ENCODE data around the gene PTCH2. TPM values are rescaled to one million over a fixed set of nuclear protein-coding genes. Genes with fewer than 3 reads are reported as not detected.

PTCH2 gene
- polyA plus RNA-seq (2013, experiment 1 of 2): 21.5 TPM
- 19.6 TPM for polyA plus RNA-seq (2013, experiment 2 of 2)

DNA sequence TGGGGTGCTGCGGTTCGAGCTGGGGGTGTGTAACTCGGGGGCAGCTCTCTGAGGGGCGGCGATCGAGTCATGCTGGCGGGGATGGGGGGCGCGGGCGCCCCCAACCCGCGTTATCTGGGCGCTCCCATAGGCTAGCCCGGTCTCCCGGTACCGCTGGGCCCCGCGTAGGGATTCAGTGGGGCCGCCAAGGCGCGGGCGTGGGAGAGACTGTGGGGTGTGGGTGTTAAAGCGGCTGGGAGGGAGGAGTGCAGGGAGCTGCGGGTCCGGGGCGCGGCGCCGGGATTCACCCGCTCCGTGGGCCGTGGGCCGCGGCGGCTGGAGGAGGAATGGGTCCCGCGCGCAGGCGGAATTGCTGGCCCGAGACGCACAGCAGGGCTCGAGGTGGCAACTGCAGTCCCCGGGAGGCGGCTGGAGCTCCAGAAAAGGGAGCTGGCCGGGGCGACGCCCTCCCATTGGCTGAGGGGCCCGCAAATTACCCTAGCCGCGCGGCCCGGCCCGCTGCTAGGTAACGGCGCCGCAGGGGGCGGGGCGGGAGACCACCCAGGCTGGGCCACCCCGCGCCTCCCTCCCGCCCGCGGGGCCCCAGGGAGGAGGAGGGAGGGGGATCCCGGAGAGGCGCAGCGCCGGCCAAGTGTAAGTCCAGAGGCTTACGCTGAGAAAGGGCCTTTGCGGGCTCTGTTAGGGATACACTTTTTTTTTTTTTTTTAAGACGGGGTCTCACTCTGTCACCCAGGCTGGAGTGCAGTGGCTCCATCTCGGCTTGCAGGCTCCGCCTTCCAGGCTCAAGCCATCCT is at the start of gene PTCH2:
PTCH2 (minus strand) TSS at position 392 of the 794 bp plus-strand sequence; CDS start at position 71, 321 bp downstream.
- no peak within 1 kb of the TSS for H3K27ac ChIP-seq (ENCODE audit: low read depth, low read length)
- no peaks in the 10 kb centered on the region for H3K4me1 ChIP-seq (ENCODE audit: insufficient read depth, low read length)
- 1% methylated on average over 72 of the region's 72 CpGs for WGBS
- no peaks in the 10 kb centered on the region for H3K9me3 ChIP-seq (ENCODE audit: insufficient read depth, low read depth, low read length)
- H3K36me3 ChIP-seq (ENCODE audit: insufficient read depth, low read length): no peaks in the 10 kb centered on the region
- H3K9ac ChIP-seq (ENCODE audit: low read depth, low read length): peak within 1 kb of the TSS; percentile 54; the same call in 1 of the 2 replicates
- H3K27me3 ChIP-seq (ENCODE audit: insufficient read depth, low read length): peaks cover 19% of the 10 kb centered on the region
- peak within 1 kb of the TSS; percentile 69 for H3K4me3 ChIP-seq (ENCODE audit: low read length)

DNA sequence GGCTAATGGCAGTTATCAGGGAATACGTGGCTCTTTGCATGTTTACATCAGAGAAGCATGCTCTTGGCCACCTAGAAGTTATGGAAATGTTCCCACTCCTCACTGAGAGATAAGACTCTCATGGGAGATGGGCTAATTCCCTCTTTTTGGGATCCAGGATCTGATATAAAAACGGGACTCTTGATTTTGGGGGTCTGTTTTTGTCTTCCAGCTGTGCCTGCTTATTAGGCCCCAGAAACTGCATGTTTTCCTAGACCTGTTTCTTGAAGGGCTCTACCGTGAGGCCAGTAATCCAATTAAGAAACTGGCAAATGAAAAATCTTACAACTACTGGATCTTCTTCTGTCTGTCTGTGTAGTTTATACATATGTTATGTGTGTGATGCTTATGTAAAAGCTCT is 47.0 kb upstream of the PTCH2 start:
- H3K36me3 ChIP-seq (ENCODE audit: insufficient read depth, low read length): peaks cover 26% of the 10 kb centered on the region
- WGBS: 74% methylated on average over 3 of the region's 3 CpGs

DNA sequence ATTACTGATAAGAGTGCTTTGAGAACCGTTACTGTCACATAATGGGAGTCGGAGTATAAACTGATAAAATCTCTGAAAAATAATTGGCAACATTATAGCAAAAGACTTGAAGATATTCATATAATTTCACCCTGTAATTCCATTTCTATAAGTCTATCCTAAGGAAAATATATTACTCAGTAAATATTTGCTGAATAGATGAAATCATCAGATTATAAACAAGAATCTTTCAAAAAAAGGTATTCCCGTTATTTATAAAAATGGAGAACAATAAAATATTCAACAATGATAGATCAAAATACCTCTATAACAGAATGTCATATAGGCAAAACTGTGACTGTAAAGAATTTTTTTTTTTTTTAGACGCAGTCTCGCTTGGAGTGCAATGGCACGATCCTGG is 42.4 kb upstream of the PTCH2 start:
- H3K9me3 ChIP-seq (ENCODE audit: insufficient read depth, low read depth, low read length): peaks cover 31% of the 10 kb centered on the region
- H3K27me3 ChIP-seq (ENCODE audit: insufficient read depth, low read length): no peaks in the 10 kb centered on the region
- no peak overlapping the region for H3K27ac ChIP-seq (ENCODE audit: low read depth, low read length)
- H3K9ac ChIP-seq (ENCODE audit: low read depth, low read length): no peak overlapping the region
- H3K4me3 ChIP-seq (ENCODE audit: low read length): no peak overlapping the region
- H3K36me3 ChIP-seq (ENCODE audit: insufficient read depth, low read length): peaks cover 17% of the 10 kb centered on the region
- 94% methylated on average over 5 of the region's 6 CpGs for WGBS
- peaks cover 5% of the 10 kb centered on the region for H3K4me1 ChIP-seq (ENCODE audit: insufficient read depth, low read length)

More for the DNA sequence above, 47.0 kb upstream of the PTCH2 start:
- H3K27me3 ChIP-seq (ENCODE audit: insufficient read depth, low read length): no peaks in the 10 kb centered on the region
- no peak overlapping the region for H3K4me3 ChIP-seq (ENCODE audit: low read length)
- H3K27ac ChIP-seq (ENCODE audit: low read depth, low read length): no peak overlapping the region
- no peaks in the 10 kb centered on the region for H3K4me1 ChIP-seq (ENCODE audit: insufficient read depth, low read length)
- H3K9ac ChIP-seq (ENCODE audit: low read depth, low read length): no peak overlapping the region
- H3K9me3 ChIP-seq (ENCODE audit: insufficient read depth, low read depth, low read length): peaks cover 36% of the 10 kb centered on the region

- Histone ChIP-seq H3K9me3 (ENCODE audit: insufficient read depth, low read depth, low read length) (peaks cover 24% of the 10 kb centered on the region), H3K27ac (ENCODE audit: low read depth, low read length) (peak overlapping the region; percentile 19; the same call in 1 of the 2 replicates), H3K36me3 (ENCODE audit: insufficient read depth, low read length) (peaks cover 12% of the 10 kb centered on the region; the same call in 1 of the 2 replicates), H3K27me3 (ENCODE audit: insufficient read depth, low read length) (no peaks in the 10 kb centered on the region), H3K4me1 (ENCODE audit: insufficient read depth, low read length) (peaks cover 5% of the 10 kb centered on the region), H3K4me3 (ENCODE audit: low read length) (no peak overlapping the region), H3K9ac (ENCODE audit: low read depth, low read length) (no peak overlapping the region)
- WGBS: 73% methylated on average over 2 of the region's 2 CpGs
These were observed 41.7 kb upstream of the PTCH2 start for GRCh38 chr1:44884746-44885145.

DNA sequence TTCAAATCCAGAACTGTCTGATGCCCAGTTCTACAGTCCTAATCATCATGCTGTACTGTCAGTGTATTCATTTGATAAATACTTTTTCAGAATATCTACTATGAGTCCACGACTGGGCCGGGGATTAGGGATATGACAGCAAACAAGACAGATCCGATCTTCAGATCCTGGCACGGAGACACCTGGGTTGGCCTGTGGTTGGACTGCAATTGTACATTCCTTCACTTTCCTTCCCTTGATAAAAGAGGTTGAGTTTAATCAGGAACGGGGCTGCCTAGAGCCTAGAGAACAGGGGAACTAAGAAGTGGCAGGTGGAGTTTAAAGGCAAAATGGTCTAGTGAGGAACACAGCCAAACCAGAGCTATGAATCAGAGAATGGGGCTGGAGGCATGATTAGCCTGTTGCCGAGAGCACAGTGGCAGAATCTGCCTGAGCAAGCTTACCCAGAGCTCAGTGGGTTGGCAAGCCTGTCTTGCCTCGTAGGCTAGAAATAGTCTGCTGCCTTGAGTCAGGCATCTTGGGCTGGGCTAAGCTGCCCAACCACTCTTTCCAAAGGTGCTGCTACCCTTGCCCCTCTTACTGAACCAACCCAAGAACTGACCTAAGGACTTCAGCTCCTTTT is 38.1 kb upstream of the PTCH2 start:
- WGBS: 96% methylated on average over 7 of the region's 7 CpGs
- peaks cover 5% of the 10 kb centered on the region for H3K4me1 ChIP-seq (ENCODE audit: insufficient read depth, low read length)
- H3K27ac ChIP-seq (ENCODE audit: low read depth, low read length): no peak overlapping the region
- peaks cover 6% of the 10 kb centered on the region; the same call in 1 of the 2 replicates for H3K9me3 ChIP-seq (ENCODE audit: insufficient read depth, low read depth, low read length)
- no peaks in the 10 kb centered on the region for H3K27me3 ChIP-seq (ENCODE audit: insufficient read depth, low read length)
- no peak overlapping the region for H3K4me3 ChIP-seq (ENCODE audit: low read length)
- H3K9ac ChIP-seq (ENCODE audit: low read depth, low read length): no peak overlapping the region
- peaks cover 3% of the 10 kb centered on the region for H3K36me3 ChIP-seq (ENCODE audit: insufficient read depth, low read length)

- Histone ChIP-seq H3K9me3 (ENCODE audit: insufficient read depth, low read depth, low read length) (no peaks in the 10 kb centered on the region), H3K36me3 (ENCODE audit: insufficient read depth, low read length) (peaks cover 21% of the 10 kb centered on the region), H3K27me3 (ENCODE audit: insufficient read depth, low read length) (no peaks in the 10 kb centered on the region), H3K4me1 (ENCODE audit: insufficient read depth, low read length) (no peaks in the 10 kb centered on the region), H3K27ac (ENCODE audit: low read depth, low read length) (no peak overlapping the region), H3K4me3 (ENCODE audit: low read length) (no peak overlapping the region), H3K9ac (ENCODE audit: low read depth, low read length) (no peak overlapping the region)
- 93% methylated on average over 2 of the region's 2 CpGs for WGBS
These were observed 31.1 kb upstream of the PTCH2 start for GRCh38 chr1:44874155-44874554.

DNA sequence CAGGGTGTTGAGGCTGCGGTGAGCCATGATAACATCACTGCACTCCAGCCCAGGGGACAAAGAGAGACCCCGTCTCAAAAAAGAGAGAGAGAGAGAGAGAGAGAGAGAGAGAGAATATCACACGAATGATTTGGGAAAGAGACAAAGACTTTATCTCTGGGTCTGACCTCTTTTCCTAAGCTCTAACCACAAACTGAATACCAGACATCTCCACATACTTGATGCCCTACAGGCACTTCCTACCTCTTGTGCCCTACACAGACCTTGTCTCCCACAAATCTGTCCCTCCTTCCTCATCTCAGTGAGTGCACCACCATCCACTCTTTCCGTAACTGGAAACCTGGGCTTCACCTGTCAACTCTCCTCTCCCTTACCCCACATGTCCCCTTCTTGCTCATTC is 27.0 kb upstream of the PTCH2 start:
- Histone ChIP-seq H3K4me3 (ENCODE audit: low read length) (no peak overlapping the region), H3K27me3 (ENCODE audit: insufficient read depth, low read length) (no peaks in the 10 kb centered on the region), H3K9ac (ENCODE audit: low read depth, low read length) (no peak overlapping the region), H3K9me3 (ENCODE audit: insufficient read depth, low read depth, low read length) (no peaks in the 10 kb centered on the region), H3K4me1 (ENCODE audit: insufficient read depth, low read length) (no peaks in the 10 kb centered on the region), H3K27ac (ENCODE audit: low read depth, low read length) (no peak overlapping the region), H3K36me3 (ENCODE audit: insufficient read depth, low read length) (peaks cover 13% of the 10 kb centered on the region; the same call in 1 of the 2 replicates)
- 99% methylated on average over 4 of the region's 4 CpGs for WGBS

- H3K27me3 ChIP-seq (ENCODE audit: insufficient read depth, low read length): no peaks in the 10 kb centered on the region
- no peaks in the 10 kb centered on the region for H3K9me3 ChIP-seq (ENCODE audit: insufficient read depth, low read depth, low read length)
- 89% methylated on average over 10 of the region's 10 CpGs for whole genome bisulfite sequencing
- H3K4me3 ChIP-seq (ENCODE audit: low read length): no peak overlapping the region
- H3K4me1 ChIP-seq (ENCODE audit: insufficient read depth, low read length): no peaks in the 10 kb centered on the region
- peaks cover 12% of the 10 kb centered on the region; the same call in 1 of the 2 replicates for H3K36me3 ChIP-seq (ENCODE audit: insufficient read depth, low read length)
- no peak overlapping the region for H3K9ac ChIP-seq (ENCODE audit: low read depth, low read length)
- H3K27ac ChIP-seq (ENCODE audit: low read depth, low read length): no peak overlapping the region
These were observed 24.7 kb upstream of the PTCH2 start for GRCh38 chr1:44867801-44868200.

GRCh38 chr1:44862829-44863401 is 19.9 kb upstream of the PTCH2 start:
- H3K9me3 ChIP-seq (ENCODE audit: insufficient read depth, low read depth, low read length): no peaks in the 10 kb centered on the region
- WGBS: 89% methylated on average over 5 of the region's 5 CpGs
- H3K9ac ChIP-seq (ENCODE audit: low read depth, low read length): no peak overlapping the region
- H3K4me3 ChIP-seq (ENCODE audit: low read length): no peak overlapping the region
- peaks cover 9% of the 10 kb centered on the region; the same call in 1 of the 2 replicates for H3K4me1 ChIP-seq (ENCODE audit: insufficient read depth, low read length)
- no peak overlapping the region for H3K27ac ChIP-seq (ENCODE audit: low read depth, low read length)
- peaks cover 6% of the 10 kb centered on the region; the same call in 1 of the 2 replicates for H3K36me3 ChIP-seq (ENCODE audit: insufficient read depth, low read length)
- no peaks in the 10 kb centered on the region for H3K27me3 ChIP-seq (ENCODE audit: insufficient read depth, low read length)

DNA sequence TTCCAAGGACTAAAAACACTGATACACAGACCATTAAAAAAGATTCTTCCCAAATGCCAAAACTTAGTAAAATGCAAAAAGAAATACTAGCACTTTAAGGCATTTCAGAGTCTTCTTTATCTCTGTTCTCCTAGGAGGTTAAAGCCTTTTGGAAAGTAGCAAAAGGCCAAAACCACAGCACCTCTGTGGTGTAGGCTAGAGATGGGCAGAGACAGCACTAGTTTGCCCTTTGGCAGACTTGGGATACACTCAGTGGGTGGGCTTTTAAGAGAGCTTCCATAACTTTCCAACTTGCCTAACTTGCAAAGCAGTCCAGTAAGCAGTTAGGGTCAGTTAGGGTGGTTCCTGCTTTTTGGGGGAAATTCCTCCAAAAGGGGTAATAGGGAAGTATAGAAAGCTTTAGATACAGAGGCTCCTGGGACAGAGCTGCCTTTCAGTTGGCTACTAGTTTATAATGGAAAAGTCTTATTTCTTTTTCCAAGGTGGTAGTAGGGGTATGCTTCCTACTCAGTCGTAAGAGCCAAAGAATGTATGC is 17.9 kb upstream of the PTCH2 start:
- peaks cover 9% of the 10 kb centered on the region; the same call in 1 of the 2 replicates for H3K4me1 ChIP-seq (ENCODE audit: insufficient read depth, low read length)
- no peaks in the 10 kb centered on the region for H3K27me3 ChIP-seq (ENCODE audit: insufficient read depth, low read length)
- no peak overlapping the region for H3K27ac ChIP-seq (ENCODE audit: low read depth, low read length)
- H3K4me3 ChIP-seq (ENCODE audit: low read length): no peak overlapping the region
- peaks cover 10% of the 10 kb centered on the region; the same call in 1 of the 2 replicates for H3K36me3 ChIP-seq (ENCODE audit: insufficient read depth, low read length)
- H3K9ac ChIP-seq (ENCODE audit: low read depth, low read length): no peak overlapping the region
- no peaks in the 10 kb centered on the region for H3K9me3 ChIP-seq (ENCODE audit: insufficient read depth, low read depth, low read length)
- 91% methylated on average over 1 of the region's 1 CpG for WGBS

DNA sequence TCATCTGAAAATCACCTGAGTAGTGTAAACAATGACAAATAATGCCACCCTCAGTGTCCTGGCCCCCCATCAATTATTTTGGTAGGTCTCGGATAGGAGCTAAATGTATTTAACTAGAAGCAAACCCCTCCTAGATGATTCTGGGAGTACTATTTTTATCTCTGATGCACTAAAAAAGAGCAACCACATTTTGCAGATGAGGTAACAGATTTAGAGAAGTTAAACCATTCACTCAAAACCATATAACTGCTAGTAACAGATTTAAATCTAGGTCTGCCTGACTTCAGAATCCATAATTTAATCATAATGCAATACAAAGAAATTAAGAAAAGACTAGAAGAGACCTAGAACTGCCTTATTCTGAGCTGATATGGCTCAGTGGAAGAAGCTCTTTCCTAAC is 17.3 kb upstream of the PTCH2 start:
- H3K27me3 ChIP-seq (ENCODE audit: insufficient read depth, low read length): no peaks in the 10 kb centered on the region
- peaks cover 9% of the 10 kb centered on the region; the same call in 1 of the 2 replicates for H3K4me1 ChIP-seq (ENCODE audit: insufficient read depth, low read length)
- H3K9ac ChIP-seq (ENCODE audit: low read depth, low read length): no peak overlapping the region
- no peak overlapping the region for H3K4me3 ChIP-seq (ENCODE audit: low read length)
- 100% methylated on average over 1 of the region's 1 CpG for WGBS
- H3K36me3 ChIP-seq (ENCODE audit: insufficient read depth, low read length): peaks cover 10% of the 10 kb centered on the region; the same call in 1 of the 2 replicates
- H3K27ac ChIP-seq (ENCODE audit: low read depth, low read length): no peak overlapping the region
- no peaks in the 10 kb centered on the region for H3K9me3 ChIP-seq (ENCODE audit: insufficient read depth, low read depth, low read length)

All from HUES64 (cell line).